Measurements from ENCODE around the gene HNRNPC.

The HNRNPC gene

DNA sequence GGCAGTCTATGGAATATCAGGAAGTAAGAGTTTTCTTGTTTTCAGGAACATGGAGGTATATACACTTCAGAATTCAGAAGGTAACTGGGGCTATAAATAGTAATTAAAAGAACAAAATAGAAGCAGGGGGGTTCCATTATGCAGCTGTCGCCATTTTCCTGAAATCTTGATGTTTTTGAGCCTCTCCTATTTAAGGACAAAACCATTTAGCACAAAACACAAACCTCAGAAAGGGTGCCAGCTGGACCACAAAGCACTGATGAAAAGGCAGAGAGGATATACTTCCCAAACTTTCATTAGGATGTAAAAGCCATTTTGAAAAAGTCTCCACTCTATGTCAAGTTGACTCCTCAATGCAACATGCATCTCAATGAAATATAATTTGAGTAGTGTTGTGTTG is 59.2 kb downstream of the HNRNPC start:
- Histone ChIP-seq H3K79me2 (ENCODE audit: insufficient read depth, low read length) (peaks cover 33% of the 10 kb centered on the region), H3K4me3 (ENCODE audit: low read depth in 1 of 2, low read length in 2 of 2) (no peak overlapping the region), H3K36me3 (ENCODE audit: insufficient read depth, low read length) (peaks cover 78% of the 10 kb centered on the region), H4K20me1 (ENCODE audit: insufficient read depth, low read length) (peaks cover 52% of the 10 kb centered on the region), H3K27me3 (ENCODE audit: insufficient read depth, low read length, poor library complexity) (no peaks in the 10 kb centered on the region), H3K9me3 (ENCODE audit: insufficient read depth, low read length, severe bottlenecking) (no peaks in the 10 kb centered on the region), H3K9ac (ENCODE audit: low read depth, low read length) (no peak overlapping the region), H3K4me1 (ENCODE audit: insufficient read depth, low read length) (no peaks in the 10 kb centered on the region), H3K27ac (ENCODE audit: low read length) (no peak overlapping the region), H3K4me2 (ENCODE audit: insufficient read depth, low read length) (no peak overlapping the region), H2AFZ (ENCODE audit: low read depth, low read length) (no peak overlapping the region)
- TF ChIP-seq, protein P1, sequence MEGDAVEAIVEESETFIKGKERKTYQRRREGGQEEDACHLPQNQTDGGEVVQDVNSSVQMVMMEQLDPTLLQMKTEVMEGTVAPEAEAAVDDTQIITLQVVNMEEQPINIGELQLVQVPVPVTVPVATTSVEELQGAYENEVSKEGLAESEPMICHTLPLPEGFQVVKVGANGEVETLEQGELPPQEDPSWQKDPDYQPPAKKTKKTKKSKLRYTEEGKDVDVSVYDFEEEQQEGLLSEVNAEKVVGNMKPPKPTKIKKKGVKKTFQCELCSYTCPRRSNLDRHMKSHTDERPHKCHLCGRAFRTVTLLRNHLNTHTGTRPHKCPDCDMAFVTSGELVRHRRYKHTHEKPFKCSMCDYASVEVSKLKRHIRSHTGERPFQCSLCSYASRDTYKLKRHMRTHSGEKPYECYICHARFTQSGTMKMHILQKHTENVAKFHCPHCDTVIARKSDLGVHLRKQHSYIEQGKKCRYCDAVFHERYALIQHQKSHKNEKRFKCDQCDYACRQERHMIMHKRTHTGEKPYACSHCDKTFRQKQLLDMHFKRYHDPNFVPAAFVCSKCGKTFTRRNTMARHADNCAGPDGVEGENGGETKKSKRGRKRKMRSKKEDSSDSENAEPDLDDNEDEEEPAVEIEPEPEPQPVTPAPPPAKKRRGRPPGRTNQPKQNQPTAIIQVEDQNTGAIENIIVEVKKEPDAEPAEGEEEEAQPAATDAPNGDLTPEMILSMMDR (IDR thresholded peaks at IDR 0.05; ENCODE audit: borderline replicate concordance, extremely low read depth, low read length, poor library complexity, severe bottlenecking): no peak
- no peak for TF ChIP-seq EZH2 (IDR thresholded peaks at IDR 0.05; ENCODE audit: borderline replicate concordance, low read depth, low read length, severe bottlenecking)
- DNase-seq (no peak), ATAC-seq (ENCODE audit: insufficient read depth, low read depth) (no peak)

DNA sequence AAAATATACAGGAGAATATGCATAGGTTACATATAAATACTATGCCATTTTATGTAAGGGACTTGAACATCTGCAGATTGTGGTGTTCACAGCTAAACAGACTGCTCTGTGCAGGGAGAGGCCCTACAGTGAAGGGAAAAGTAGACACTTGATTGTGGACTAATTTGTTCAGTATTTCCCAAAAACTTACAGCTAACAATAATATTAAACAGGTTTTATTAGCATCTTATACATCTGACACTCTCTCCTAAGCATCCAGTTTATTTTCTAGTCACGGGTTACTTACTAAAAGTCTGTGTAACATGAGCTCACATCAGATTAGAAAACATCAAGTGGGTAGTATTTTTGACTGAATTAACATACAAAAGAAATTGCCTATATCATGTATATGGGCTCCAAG is 60.1 kb downstream of the HNRNPC start:
- Histone ChIP-seq H3K4me3 (ENCODE audit: low read depth in 1 of 2, low read length in 2 of 2) (no peak overlapping the region), H3K4me2 (ENCODE audit: insufficient read depth, low read length) (no peak overlapping the region), H3K79me2 (ENCODE audit: insufficient read depth, low read length) (peaks cover 24% of the 10 kb centered on the region), H3K9ac (ENCODE audit: low read depth, low read length) (no peak overlapping the region), H3K27me3 (ENCODE audit: insufficient read depth, low read length, poor library complexity) (no peaks in the 10 kb centered on the region), H4K20me1 (ENCODE audit: insufficient read depth, low read length) (peaks cover 46% of the 10 kb centered on the region), H3K9me3 (ENCODE audit: insufficient read depth, low read length, severe bottlenecking) (no peaks in the 10 kb centered on the region), H3K27ac (ENCODE audit: low read length) (no peak overlapping the region), H3K4me1 (ENCODE audit: insufficient read depth, low read length) (no peaks in the 10 kb centered on the region), H3K36me3 (ENCODE audit: insufficient read depth, low read length) (peaks cover 70% of the 10 kb centered on the region), H2AFZ (ENCODE audit: low read depth, low read length) (no peak overlapping the region)
- ATAC-seq (ENCODE audit: insufficient read depth, low read depth) (no peak), DNase-seq (no peak)
- TF ChIP-seq, protein P1 (IDR thresholded peaks at IDR 0.05; ENCODE audit: borderline replicate concordance, extremely low read depth, low read length, poor library complexity, severe bottlenecking): no peak
- no peak for TF ChIP-seq EZH2 (IDR thresholded peaks at IDR 0.05; ENCODE audit: borderline replicate concordance, low read depth, low read length, severe bottlenecking)

DNA sequence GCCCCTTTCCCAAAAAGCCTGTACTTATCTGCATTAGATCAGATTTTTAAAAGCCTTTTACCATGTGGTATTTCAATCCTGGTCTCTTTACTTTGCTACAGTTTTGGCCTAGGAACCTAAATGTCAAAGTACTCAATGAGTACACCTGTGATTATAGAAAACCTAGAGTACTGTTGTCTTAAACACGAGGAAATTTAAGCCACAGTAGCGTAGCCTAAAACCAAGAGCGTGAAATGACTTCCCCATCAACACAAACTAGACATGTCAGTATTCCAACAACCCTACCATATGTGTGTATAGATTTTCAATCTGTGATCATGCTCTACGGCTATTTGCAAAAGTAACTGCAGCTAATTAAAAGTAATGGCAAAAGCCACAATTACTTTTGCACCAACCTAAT is 60.7 kb downstream of the HNRNPC start:
- Histone ChIP-seq H3K9me3 (ENCODE audit: insufficient read depth, low read length, severe bottlenecking) (no peaks in the 10 kb centered on the region), H4K20me1 (ENCODE audit: insufficient read depth, low read length) (peaks cover 43% of the 10 kb centered on the region)
- TF ChIP-seq, protein P1 (IDR thresholded peaks at IDR 0.05; ENCODE audit: borderline replicate concordance, extremely low read depth, low read length, poor library complexity, severe bottlenecking): no peak
- TF ChIP-seq EZH2 (IDR thresholded peaks at IDR 0.05; ENCODE audit: borderline replicate concordance, low read depth, low read length, severe bottlenecking): no peak

More for the DNA sequence above, 60.7 kb downstream of the HNRNPC start:
- Histone ChIP-seq H3K79me2 (ENCODE audit: insufficient read depth, low read length) (peaks cover 18% of the 10 kb centered on the region), H3K9ac (ENCODE audit: low read depth, low read length) (no peak overlapping the region), H3K4me1 (ENCODE audit: insufficient read depth, low read length) (no peaks in the 10 kb centered on the region), H3K36me3 (ENCODE audit: insufficient read depth, low read length) (peaks cover 64% of the 10 kb centered on the region), H3K4me3 (ENCODE audit: low read depth in 1 of 2, low read length in 2 of 2) (no peak overlapping the region), H3K27me3 (ENCODE audit: insufficient read depth, low read length, poor library complexity) (no peaks in the 10 kb centered on the region), H3K4me2 (ENCODE audit: insufficient read depth, low read length) (no peak overlapping the region), H2AFZ (ENCODE audit: low read depth, low read length) (no peak overlapping the region), H3K27ac (ENCODE audit: low read length) (no peak overlapping the region)
- DNase-seq: no peak
- no peak for ATAC-seq (ENCODE audit: insufficient read depth, low read depth)

All from DND-41 (cell line).